Activated naive CD4-positive, alpha-beta T cell treated with anti-CD3 and anti-CD28 coated beads for 36 hours (primary cell): ENCODE data around the gene MKRN2OS. TPM values are rescaled to one million over a fixed set of nuclear protein-coding genes. Genes with fewer than 3 reads are reported as not detected.
A peak's percentile ranks its signal among the peaks of the same experiment; 100 is the strongest.

Experiments
- CTCF ChIA-PET: fragments of 350-600 bp; sonication (Branson Sonifier 250); formaldehyde crosslinking; loops from one replicate; lab custom pipeline; 2021; ENCODE audit warnings: antibody characterized with exemption; lab: Charles Lee
- DNase-seq: peaks from one replicate; pipeline ENCODE4 v3.0.0-alpha.2; 2020
- H3K27ac Mint-ChIP-seq: one replicate; pipeline ENCODE4 v1.8.0; 2021; ENCODE audit warnings: mild to moderate bottlenecking, mixed read lengths
- H3K27me3 Mint-ChIP-seq: one replicate; pipeline ENCODE4 v1.8.0; 2021; ENCODE audit warnings: low read depth, mixed read lengths
- H3K36me3 Mint-ChIP-seq: one replicate; pipeline ENCODE4 v1.8.0; 2021; ENCODE audit warnings: low read depth, mixed read lengths
- H3K4me1 Mint-ChIP-seq: one replicate; pipeline ENCODE4 v1.8.0; 2021; ENCODE audit warnings: low read depth, mixed read lengths
- H3K4me3 Mint-ChIP-seq: one replicate; pipeline ENCODE4 v1.8.0; 2021; ENCODE audit warnings: mild to moderate bottlenecking, moderate library complexity, mixed read lengths
- H3K9me3 Mint-ChIP-seq: one replicate; pipeline ENCODE4 v1.8.0; 2021; ENCODE audit warnings: mixed read lengths
- intact Hi-C: fragments of 100-400 bp; cut with micrococcal nuclease; formaldehyde crosslinking; loops from one replicate; pipeline ENCODE4 v1.15.1; 2023
- total RNA-seq, 2 experiments: library from RNA; stranded (reverse); gene quantifications; one replicate each; pipeline ENCODE4 v1.2.3, GENCODE V29; 2021

The MKRN2OS gene
- total RNA-seq, 2 experiments from 2014 or later, result not detected

DNA sequence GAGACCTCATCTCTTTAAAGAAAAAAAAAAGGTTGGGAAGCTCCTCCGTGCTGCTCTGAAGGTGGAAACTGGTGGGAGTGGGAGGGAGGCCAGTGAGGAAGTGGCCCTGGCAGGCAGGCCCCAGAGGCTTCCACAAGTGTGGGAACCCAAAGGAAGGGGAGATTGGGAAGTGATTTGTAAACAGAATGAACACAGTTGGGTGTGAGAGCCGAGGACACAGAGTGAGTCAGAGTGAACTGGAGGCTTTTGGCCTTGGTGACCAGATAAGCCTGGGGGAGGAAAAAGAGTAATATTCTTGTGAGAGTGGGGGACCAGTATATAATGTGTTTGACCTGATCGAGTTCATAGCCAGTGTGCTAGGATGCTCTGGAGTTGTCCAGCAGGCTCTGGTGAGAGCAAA is 34.6 kb upstream of the MKRN2OS start:
- intact Hi-C loops, result no loop called here
- Mint-ChIP-seq H3K4me1 (no peaks in the 10 kb centered on the region), H3K4me3 (no peak overlapping the region), H3K9me3 (peaks cover 12% of the 10 kb centered on the region), H3K27ac (peak overlapping the region; percentile 57), H3K27me3 (no peaks in the 10 kb centered on the region), H3K36me3 (peaks cover 47% of the 10 kb centered on the region)
- CTCF ChIA-PET, result no interaction called here
- DNase-seq, result no peak

DNA sequence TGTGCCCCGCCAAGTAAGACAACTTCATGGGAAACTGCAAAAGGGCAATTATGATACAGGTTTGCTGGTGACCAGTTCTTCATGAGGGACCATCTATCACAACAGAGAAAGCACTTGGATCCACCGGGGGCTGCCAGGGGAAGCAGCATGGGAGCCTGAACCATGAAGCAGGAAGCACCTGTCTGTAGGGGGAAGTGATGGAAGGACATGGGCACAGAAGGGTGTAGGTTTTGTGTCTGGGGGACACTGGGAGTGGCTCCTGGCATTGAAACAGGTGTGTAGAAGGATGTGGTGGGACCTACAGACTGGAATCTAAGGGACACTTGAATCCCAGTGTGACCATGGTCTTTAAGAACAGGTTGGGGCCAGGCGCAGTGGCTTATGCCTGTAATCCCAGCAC is 34.2 kb upstream of the MKRN2OS start:
- Mint-ChIP-seq H3K27me3 (no peaks in the 10 kb centered on the region), H3K27ac (peak overlapping the region; percentile 57), H3K4me3 (no peak overlapping the region), H3K36me3 (peaks cover 52% of the 10 kb centered on the region), H3K4me1 (no peaks in the 10 kb centered on the region), H3K9me3 (peaks cover 12% of the 10 kb centered on the region)
- intact Hi-C loops, result no loop called here
- no peak for DNase-seq
- CTCF ChIA-PET, result interaction anchor here (0.8 kb wide), 1 partner anchor 10 kb away, joined by 3 read pairs; no protein-coding TSS in a partner anchor

DNA sequence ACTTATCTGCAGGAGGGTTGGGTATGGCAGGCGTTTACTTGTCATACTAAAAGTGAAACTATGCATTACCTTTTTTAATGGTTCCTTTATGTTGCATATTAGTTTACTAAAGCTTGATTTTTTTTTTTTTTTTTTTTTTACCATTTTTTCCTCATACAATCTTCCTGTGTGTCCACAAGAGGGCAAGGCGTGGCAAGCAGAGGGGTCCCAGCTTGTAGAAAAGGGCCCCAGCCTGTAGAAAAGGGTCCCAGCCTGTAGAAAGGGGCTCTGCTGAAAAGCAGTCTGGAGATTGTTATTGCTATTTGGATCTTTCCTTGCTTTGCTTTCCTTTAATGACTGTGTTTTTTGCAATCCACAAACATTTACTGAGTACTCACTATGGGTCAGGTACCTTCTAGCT is 33.4 kb upstream of the MKRN2OS start:
- H3K4me1 Mint-ChIP-seq, result no peaks in the 10 kb centered on the region
- H3K27me3 Mint-ChIP-seq, result no peaks in the 10 kb centered on the region
- peaks cover 59% of the 10 kb centered on the region for H3K36me3 Mint-ChIP-seq
- CTCF ChIA-PET, result interaction anchor here (0.7 to 1.5 kb wide), 3 partner anchors 11 to 142 kb away, joined by 3 to 4 read pairs (median 3); no protein-coding TSS in a partner anchor
- DNase-seq, result no peak
- intact Hi-C loops, result no loop called here
- no peak overlapping the region for H3K4me3 Mint-ChIP-seq
- peaks cover 12% of the 10 kb centered on the region for H3K9me3 Mint-ChIP-seq
- H3K27ac Mint-ChIP-seq, result no peak overlapping the region

GRCh38 chr3:12577379-12577778 is 32.1 kb upstream of the MKRN2OS start:
- intact Hi-C loops, result no loop called here
- CTCF ChIA-PET, result interaction anchor here (0.7 to 1.7 kb wide), 2 partner anchors 314 to 777 kb away, joined by 3 to 6 read pairs; no protein-coding TSS in a partner anchor
- H3K27me3 Mint-ChIP-seq, result no peaks in the 10 kb centered on the region
- H3K4me3 Mint-ChIP-seq, result no peak overlapping the region
- no peak overlapping the region for H3K27ac Mint-ChIP-seq
- H3K4me1 Mint-ChIP-seq, result no peaks in the 10 kb centered on the region
- peaks cover 12% of the 10 kb centered on the region for H3K9me3 Mint-ChIP-seq
- DNase-seq, result no peak
- peaks cover 61% of the 10 kb centered on the region for H3K36me3 Mint-ChIP-seq

GRCh38 chr3:12574661-12575060 is 29.4 kb upstream of the MKRN2OS start:
- Mint-ChIP-seq H3K27ac (no peak overlapping the region), H3K9me3 (peaks cover 12% of the 10 kb centered on the region), H3K4me3 (no peak overlapping the region), H3K36me3 (peaks cover 71% of the 10 kb centered on the region), H3K27me3 (no peaks in the 10 kb centered on the region), H3K4me1 (no peaks in the 10 kb centered on the region)
- DNase-seq, result no peak
- CTCF ChIA-PET, result no interaction called here
- intact Hi-C loops, result no loop called here

DNA sequence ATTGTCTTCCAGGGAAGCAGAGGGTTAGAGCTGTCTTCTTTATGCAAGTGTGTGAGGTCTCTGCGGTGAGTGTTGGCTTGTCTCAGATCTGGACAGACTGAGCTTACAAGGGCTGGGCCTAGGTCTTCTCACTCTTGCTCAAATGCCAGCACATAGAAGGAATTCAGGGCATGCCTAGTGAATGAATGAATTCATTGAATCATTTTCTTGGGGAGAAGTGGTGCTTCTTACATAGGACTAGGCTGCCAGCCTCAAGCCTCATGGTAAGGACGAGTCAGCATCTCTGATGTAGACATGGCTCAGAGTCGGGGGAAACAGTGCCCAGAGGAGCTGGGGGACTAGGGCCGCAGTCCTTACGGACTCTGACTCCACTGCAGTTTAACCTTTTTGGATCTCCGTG is 28.8 kb upstream of the MKRN2OS start:
- H3K36me3 Mint-ChIP-seq, result peaks cover 70% of the 10 kb centered on the region
- H3K27ac Mint-ChIP-seq, result no peak overlapping the region
- H3K4me1 Mint-ChIP-seq, result no peaks in the 10 kb centered on the region
- no peak overlapping the region for H3K4me3 Mint-ChIP-seq
- CTCF ChIA-PET, result no interaction called here
- intact Hi-C loops, result no loop called here
- DNase-seq, result no peak
- H3K9me3 Mint-ChIP-seq, result peaks cover 12% of the 10 kb centered on the region
- no peaks in the 10 kb centered on the region for H3K27me3 Mint-ChIP-seq

- Mint-ChIP-seq H3K27me3 (no peaks in the 10 kb centered on the region), H3K36me3 (peaks cover 65% of the 10 kb centered on the region), H3K27ac (no peak overlapping the region), H3K4me1 (peaks cover 4% of the 10 kb centered on the region), H3K9me3 (peaks cover 8% of the 10 kb centered on the region), H3K4me3 (no peak overlapping the region)
- intact Hi-C loops, result no loop called here
- no peak for DNase-seq
- CTCF ChIA-PET, result no interaction called here
Observed at GRCh38 chr3:12571986-12572385, 26.7 kb upstream of the MKRN2OS start.

- H3K9me3 Mint-ChIP-seq, result peaks cover 9% of the 10 kb centered on the region
- H3K4me1 Mint-ChIP-seq, result peaks cover 13% of the 10 kb centered on the region
- intact Hi-C loops, result no loop called here
- no peaks in the 10 kb centered on the region for H3K27me3 Mint-ChIP-seq
- no peak overlapping the region for H3K4me3 Mint-ChIP-seq
- peaks cover 58% of the 10 kb centered on the region for H3K36me3 Mint-ChIP-seq
- H3K27ac Mint-ChIP-seq, result no peak overlapping the region
- DNase-seq, result no peak
- CTCF ChIA-PET, result no interaction called here
Observed at GRCh38 chr3:12569836-12570235, 24.5 kb upstream of the MKRN2OS start.

DNA sequence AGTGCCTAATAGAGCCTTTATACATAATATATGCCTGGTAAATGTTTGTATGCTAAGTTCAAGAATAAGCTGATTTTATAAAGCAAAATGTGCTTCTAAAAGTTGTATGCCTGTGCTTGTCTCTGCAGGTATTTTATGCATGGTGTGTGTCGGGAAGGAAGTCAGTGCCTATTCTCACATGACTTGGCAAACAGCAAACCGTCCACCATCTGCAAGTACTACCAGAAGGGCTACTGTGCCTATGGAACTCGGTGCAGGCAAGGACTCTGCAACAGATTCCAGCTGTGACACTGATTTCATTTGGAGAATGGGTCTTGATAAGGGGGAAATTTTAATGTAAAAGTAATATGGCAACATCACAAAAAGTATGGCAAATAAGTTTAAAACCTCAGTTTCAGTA is 23.4 kb upstream of the MKRN2OS start:
- intact Hi-C loops, result no loop called here
- no peak for DNase-seq
- CTCF ChIA-PET, result no interaction called here
- H3K36me3 Mint-ChIP-seq, result peaks cover 53% of the 10 kb centered on the region
- no peak overlapping the region for H3K4me3 Mint-ChIP-seq
- H3K4me1 Mint-ChIP-seq, result peaks cover 18% of the 10 kb centered on the region
- no peaks in the 10 kb centered on the region for H3K27me3 Mint-ChIP-seq
- H3K27ac Mint-ChIP-seq, result peak overlapping the region; percentile 24
- H3K9me3 Mint-ChIP-seq, result peaks cover 9% of the 10 kb centered on the region

- CTCF ChIA-PET, result no interaction called here
- no peak for DNase-seq
- peaks cover 29% of the 10 kb centered on the region for H3K4me1 Mint-ChIP-seq
- H3K27me3 Mint-ChIP-seq, result no peaks in the 10 kb centered on the region
- intact Hi-C loops, result no loop called here
- H3K9me3 Mint-ChIP-seq, result peaks cover 9% of the 10 kb centered on the region
- peaks cover 45% of the 10 kb centered on the region for H3K36me3 Mint-ChIP-seq
- H3K27ac Mint-ChIP-seq, result no peak overlapping the region
- H3K4me3 Mint-ChIP-seq, result no peak overlapping the region
Observed at GRCh38 chr3:12566976-12567375, 21.7 kb upstream of the MKRN2OS start.

GRCh38 chr3:12562451-12562850 is 17.2 kb upstream of the MKRN2OS start:
- peaks cover 65% of the 10 kb centered on the region for H3K4me1 Mint-ChIP-seq
- H3K27ac Mint-ChIP-seq, result no peak overlapping the region
- no peaks in the 10 kb centered on the region for H3K27me3 Mint-ChIP-seq
- H3K36me3 Mint-ChIP-seq, result peaks cover 22% of the 10 kb centered on the region
- CTCF ChIA-PET, result interaction anchor here (1.0 kb wide), 2 partner anchors 16 to 134 kb away, joined by 3 to 4 read pairs; no protein-coding TSS in a partner anchor
- intact Hi-C loops, result no loop called here
- no peak for DNase-seq
- no peak overlapping the region for H3K4me3 Mint-ChIP-seq
- H3K9me3 Mint-ChIP-seq, result peaks cover 9% of the 10 kb centered on the region

DNA sequence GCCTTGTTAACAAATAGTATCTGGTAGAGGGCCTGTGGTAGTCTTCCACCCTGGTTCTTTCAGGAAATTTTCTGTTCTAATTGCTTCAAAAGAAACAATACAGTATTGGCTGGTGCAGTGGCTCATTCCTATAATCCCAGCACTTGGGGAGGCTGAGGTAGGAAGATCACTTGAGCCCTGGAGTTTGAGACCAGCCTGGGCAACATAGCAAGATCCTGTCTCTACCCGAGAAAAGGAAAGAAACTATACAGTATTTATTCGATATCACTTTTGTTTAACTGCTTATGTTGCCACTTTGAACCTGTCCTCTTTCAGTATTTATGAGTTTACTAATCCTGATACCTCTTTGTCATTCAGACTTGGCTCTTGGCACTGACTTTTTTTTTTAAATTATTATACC is 16.1 kb upstream of the MKRN2OS start:
- no peak for DNase-seq
- peaks cover 6% of the 10 kb centered on the region for H3K9me3 Mint-ChIP-seq
- no peak overlapping the region for H3K4me3 Mint-ChIP-seq
- peak overlapping the region; percentile 89 for H3K27ac Mint-ChIP-seq
- H3K36me3 Mint-ChIP-seq, result peaks cover 15% of the 10 kb centered on the region
- intact Hi-C loops, result loop anchor here (1.0 to 2.0 kb wide), 3 partner anchors 46 to 367 kb away; no protein-coding TSS in a partner anchor
- no peaks in the 10 kb centered on the region for H3K27me3 Mint-ChIP-seq
- CTCF ChIA-PET, result no interaction called here
- H3K4me1 Mint-ChIP-seq, result peaks cover 64% of the 10 kb centered on the region

DNA sequence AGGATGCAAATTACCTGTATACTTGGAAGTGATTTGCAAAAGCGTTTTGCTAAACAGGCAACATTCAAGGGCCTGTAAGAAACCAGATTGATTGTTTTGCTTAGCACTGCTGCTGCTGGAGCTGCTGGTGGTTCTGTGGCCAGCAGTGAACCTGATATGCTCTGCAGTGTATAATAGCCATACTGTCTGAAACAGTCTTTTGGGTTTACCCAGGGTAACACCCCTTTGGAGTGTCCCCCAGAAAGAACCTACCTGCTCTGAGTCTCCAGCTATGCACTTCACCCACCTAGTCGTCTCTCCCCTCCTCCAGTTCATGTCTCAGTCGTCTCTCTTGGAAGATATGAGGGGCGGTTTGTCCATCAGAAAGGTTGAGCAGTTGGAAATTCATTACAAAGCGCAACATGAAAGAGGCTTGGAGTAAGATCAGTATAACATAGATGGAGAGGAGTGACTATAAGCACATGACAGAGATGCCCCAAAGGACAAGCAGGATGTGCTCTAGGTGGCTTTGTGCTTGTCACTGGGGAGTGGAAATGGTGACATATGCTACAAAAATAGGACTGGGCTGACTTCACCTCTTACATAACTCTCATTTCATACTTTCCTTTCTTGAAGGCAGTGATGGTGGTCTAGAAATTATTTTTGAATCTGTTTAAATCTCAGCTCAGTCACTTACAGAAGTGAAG is 15.3 kb upstream of the MKRN2OS start:
- CTCF ChIA-PET, result interaction anchor here (1.1 kb wide), 1 partner anchor 281 kb away, joined by 3 read pairs; the partner anchor contains the start of gene RPL32
- Mint-ChIP-seq H3K9me3 (peaks cover 2% of the 10 kb centered on the region), H3K36me3 (peaks cover 11% of the 10 kb centered on the region), H3K27me3 (peaks cover 3% of the 10 kb centered on the region), H3K4me1 (peaks cover 63% of the 10 kb centered on the region), H3K27ac (peak overlapping the region; percentile 89), H3K4me3 (peak overlapping the region; percentile 32)
- DNase-seq, result peak; percentile 64
- intact Hi-C loops, result loop anchor here (1.0 to 2.0 kb wide), 3 partner anchors 47 to 366 kb away; no protein-coding TSS in a partner anchor
